ENCODE data around the gene SERPING1.

- TF ChIP-seq, protein P1, sequence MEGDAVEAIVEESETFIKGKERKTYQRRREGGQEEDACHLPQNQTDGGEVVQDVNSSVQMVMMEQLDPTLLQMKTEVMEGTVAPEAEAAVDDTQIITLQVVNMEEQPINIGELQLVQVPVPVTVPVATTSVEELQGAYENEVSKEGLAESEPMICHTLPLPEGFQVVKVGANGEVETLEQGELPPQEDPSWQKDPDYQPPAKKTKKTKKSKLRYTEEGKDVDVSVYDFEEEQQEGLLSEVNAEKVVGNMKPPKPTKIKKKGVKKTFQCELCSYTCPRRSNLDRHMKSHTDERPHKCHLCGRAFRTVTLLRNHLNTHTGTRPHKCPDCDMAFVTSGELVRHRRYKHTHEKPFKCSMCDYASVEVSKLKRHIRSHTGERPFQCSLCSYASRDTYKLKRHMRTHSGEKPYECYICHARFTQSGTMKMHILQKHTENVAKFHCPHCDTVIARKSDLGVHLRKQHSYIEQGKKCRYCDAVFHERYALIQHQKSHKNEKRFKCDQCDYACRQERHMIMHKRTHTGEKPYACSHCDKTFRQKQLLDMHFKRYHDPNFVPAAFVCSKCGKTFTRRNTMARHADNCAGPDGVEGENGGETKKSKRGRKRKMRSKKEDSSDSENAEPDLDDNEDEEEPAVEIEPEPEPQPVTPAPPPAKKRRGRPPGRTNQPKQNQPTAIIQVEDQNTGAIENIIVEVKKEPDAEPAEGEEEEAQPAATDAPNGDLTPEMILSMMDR (conservative IDR thresholded peaks at IDR 0.05 in 1 of 2, IDR thresholded peaks at IDR 0.05 in 1 of 2; ENCODE audit: extremely low read depth in 1 of 2, insufficient read depth in 1 of 2, low read depth in 1 of 2, low read length in 2 of 2): no peak
- TF ChIP-seq EZH2 (IDR thresholded peaks at IDR 0.05; ENCODE audit: borderline replicate concordance, low read length): no peak
Measured at GRCh38 chr11:57574061-57574460, 23.4 kb upstream of the SERPING1 start.
